GM19455 (cell line): ENCODE results near the gene GPR162.
A peak's percentile ranks its signal among the peaks of the same experiment; 100 is the strongest.
"Not testable (repeated sequence)": the region's sequence is repeated elsewhere in the genome, so short reads cannot be mapped to it uniquely, and the experiment has no call there.

ENCODE experiments used
- ATAC-seq: cut with Tn5 transposase; IDR thresholded peaks from one replicate; pipeline ENCODE4 v1.9.1; 2021; ENCODE audit not compliant: unreplicated experiment

Gene GPR162

GRCh38 chr12:6854036-6854435 lies 32.4 kb downstream of the GPR162 start:
- no peak for ATAC-seq

- ATAC-seq, result no peak
Measured at GRCh38 chr12:6855322-6855721, 33.7 kb downstream of the GPR162 start.

- ATAC-seq, result no peak
Measured at GRCh38 chr12:6858799-6859198, 37.2 kb downstream of the GPR162 start.

DNA sequence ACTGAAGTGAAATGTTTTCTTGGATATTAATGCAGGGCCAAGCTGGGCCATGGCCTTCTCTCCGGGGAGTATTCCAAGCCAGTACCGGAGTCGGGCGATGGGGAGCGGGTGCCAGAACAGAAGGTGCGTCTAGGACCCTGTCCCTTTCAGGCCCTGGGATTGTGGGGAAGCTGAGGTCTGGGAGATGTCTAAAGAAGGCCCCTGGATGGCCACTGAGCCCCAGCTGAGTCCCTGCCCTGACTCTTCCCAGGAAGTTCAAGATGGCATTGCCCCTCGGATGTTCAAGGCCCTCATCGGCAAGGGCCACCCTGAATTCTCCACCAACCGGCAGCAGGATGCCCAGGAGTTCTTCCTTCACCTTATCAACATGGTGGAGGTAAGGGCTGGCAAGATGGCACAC lies 38.5 kb downstream of the GPR162 start:
- ATAC-seq, result no peak

DNA sequence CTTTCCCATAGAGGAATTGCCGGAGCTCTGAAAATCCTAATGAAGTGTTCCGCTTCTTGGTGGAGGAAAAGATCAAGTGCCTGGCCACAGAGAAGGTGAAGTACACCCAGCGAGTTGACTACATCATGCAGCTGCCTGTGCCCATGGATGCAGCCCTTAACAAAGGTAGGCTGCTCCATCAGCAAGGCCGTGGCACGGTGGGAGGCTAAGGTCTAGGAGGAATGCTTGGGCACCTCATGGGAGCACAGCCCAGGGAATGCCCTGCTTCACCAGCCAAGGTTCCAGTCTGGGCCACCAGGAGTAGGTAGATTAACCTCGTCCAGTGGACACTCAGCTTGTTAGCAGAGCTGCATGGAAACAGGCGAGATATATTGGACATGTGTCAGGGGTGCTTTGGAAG lies 39.3 kb downstream of the GPR162 start:
- no peak for ATAC-seq

GRCh38 chr12:6861391-6861790 lies 39.8 kb downstream of the GPR162 start:
- no peak for ATAC-seq

DNA sequence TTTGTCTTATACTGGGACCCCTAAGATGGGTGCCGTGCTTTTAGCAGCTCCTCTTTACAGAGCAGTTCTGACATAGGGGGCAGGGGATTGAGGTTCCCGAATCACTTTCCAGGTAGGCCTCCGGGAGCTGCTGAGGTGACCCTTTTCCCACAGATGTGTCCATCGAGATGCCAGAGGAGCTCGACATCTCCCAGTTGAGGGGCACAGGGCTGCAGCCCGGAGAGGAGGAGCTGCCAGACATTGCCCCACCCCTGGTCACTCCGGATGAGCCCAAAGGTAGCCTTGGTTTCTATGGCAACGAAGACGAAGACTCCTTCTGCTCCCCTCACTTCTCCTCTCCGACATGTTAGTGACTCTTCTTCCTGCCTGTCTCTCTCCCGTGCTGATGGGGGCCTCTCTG lies 41.4 kb downstream of the GPR162 start:
- ATAC-seq, result no peak

DNA sequence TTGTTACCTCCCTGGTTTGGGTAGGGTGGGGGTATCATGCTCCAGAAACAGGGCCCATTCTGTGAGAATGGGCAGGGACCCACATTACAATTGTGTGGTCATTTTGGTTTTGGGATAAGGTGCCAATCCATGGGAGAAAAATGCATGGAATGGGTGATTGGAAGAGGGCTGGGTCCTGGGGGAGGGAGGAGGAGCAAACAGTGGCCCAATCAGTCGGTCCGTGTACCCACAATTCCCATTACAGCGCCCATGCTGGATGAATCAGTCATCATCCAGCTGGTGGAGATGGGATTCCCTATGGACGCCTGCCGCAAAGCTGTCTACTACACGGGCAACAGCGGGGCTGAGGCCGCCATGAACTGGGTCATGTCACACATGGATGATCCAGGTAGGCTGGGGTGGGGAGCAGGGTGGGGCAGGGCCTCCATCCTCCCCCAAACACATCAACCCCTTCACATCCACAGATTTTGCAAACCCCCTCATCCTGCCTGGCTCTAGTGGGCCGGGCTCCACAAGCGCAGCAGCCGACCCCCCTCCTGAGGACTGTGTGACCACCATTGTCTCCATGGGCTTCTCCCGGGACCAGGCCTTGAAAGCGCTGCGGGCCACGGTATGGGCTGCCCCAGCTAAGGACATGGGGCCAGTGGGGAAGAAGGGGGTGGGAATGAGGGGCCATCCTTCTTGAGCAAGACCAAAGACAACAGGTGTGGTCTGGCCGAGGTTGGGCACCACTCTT lies 42.1 kb downstream of the GPR162 start:
- no peak for ATAC-seq

DNA sequence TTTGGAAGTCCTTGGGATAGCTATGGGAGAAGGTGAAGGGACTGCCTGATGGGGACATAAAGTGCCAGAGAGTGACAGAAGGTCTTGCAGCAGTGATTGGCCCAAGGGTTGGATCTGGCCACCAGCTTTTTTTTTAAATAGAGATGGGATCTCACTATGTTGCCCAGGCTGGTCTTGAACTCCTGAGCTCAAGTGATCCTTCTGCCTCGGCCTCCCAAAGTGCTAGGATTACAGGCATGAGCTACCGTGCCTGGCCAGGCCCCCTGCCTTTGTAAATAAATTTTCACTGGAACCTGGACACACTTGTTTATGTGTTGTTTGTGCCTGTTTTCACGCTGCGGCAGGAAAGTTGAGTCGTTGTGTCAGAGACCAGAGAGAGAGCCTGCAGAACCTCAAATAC lies 43.7 kb downstream of the GPR162 start:
- not testable (repeated sequence) for ATAC-seq

GRCh38 chr12:6866163-6866919 lies 44.7 kb downstream of the GPR162 start:
- no peak for ATAC-seq

DNA sequence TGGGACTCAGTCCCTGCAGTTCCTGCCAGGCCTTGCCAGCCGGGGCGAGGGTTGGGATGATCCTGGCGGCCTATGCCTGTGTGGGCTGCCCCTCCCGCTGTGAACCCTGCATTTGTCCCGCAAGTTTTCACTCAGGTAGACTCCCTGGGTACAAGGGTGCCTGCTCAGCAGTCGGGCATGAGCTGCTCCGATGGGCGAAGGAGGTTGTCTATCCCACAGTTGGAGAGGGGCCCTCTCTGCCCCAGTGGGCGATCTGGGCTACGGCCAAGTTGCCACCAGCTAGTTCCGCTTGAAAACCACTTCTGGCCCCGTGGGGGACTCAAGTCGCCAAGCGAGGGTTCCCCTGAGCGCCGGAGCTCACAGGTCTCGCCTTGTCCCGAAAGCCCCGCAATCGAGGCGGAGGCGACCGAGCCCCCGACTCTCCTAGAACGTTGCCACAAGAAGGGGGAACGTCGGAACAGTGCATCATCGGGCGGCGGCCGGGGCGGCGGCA lies 45.3 kb downstream of the GPR162 start:
- ATAC-seq, result peak; percentile 11

GRCh38 chr12:6867413-6868210 lies 46.0 kb downstream of the GPR162 start, which contains the start of gene TPI1:
TPI1 (plus strand) TSS chr12:6867531; CDS start chr12:6867567, 36 bp downstream.
- peak; percentile 52 for ATAC-seq

DNA sequence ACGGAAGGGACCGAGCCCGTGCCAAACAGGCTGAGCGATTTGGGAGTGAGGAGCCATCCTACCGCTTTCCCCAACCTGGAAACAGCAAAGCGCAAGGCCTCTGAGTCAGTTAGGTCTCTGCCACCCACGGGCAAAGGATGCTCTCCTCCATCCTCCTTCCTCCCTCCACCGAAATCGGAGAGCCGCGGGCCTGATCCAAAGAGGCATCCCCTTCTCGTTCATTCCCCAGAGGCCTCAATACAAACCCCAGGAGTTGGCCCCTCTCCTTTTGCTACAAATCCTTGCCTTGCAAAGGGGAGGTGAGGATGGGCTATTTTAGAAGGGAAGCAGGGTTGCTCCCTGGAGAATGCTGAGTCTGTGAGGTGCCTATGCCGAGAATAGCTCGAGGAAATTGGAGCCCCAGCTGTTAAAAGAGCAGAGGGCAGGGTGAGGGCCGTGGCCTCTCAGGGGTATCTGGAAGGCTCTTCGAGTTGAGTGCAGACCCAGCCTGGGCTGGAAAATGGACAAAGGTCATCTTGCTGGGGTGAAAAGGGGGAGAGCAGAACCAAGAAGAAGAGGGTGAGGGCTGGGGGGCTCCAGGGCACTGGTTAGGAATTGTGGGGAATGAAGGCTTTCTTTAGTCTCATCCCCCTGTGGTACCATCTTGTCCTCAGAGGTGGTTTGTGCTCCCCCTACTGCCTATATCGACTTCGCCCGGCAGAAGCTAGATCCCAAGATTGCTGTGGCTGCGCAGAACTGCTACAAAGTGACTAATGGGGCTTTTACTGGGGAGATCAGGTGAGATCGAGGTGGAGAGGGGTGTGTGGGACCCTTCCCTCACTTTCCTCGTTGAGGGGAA lies 46.8 kb downstream of the GPR162 start:
- ATAC-seq, result no peak

- no peak for ATAC-seq
Measured at GRCh38 chr12:6869049-6870021, 47.7 kb downstream of the GPR162 start.

DNA sequence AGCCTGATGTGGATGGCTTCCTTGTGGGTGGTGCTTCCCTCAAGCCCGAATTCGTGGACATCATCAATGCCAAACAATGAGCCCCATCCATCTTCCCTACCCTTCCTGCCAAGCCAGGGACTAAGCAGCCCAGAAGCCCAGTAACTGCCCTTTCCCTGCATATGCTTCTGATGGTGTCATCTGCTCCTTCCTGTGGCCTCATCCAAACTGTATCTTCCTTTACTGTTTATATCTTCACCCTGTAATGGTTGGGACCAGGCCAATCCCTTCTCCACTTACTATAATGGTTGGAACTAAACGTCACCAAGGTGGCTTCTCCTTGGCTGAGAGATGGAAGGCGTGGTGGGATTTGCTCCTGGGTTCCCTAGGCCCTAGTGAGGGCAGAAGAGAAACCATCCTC lies 48.7 kb downstream of the GPR162 start:
- not testable (repeated sequence) for ATAC-seq

- no peak for ATAC-seq
Measured at GRCh38 chr12:6871052-6871957, 49.7 kb downstream of the GPR162 start.

- ATAC-seq, result no peak
Measured at GRCh38 chr12:6872073-6873048, 50.7 kb downstream of the GPR162 start.
